Activated naive CD4-positive, alpha-beta T cell treated with anti-CD3 and anti-CD28 coated beads, Interleukin-2, amount 50 U/mL, for 16 hours (primary cell): ENCODE results near the gene PRUNE1.

ENCODE experiments used
- DNase-seq: peaks from one replicate; pipeline ENCODE4 v3.0.0-alpha.2; 2020

PRUNE1 gene

DNA sequence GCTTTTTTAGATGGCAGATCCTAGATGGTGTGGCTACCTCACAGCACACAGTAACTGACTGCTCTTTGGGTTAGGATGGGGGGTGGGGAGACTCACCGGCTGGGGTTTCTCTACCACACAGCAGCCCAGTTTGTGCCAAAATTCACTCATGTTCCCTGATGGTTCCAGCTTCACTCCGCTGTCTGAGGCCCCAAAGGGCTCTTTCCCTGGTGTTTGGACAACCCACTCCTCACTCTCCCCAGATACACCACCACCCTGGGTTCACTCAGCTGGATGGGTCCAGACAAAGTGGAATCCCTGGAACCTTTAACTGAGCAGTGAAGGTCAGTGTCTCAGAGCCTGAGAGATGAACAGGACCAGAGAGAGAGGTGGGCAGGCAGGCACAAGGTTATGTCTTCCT, 47.3 kb downstream of the PRUNE1 start:
- no peak for DNase-seq

DNA sequence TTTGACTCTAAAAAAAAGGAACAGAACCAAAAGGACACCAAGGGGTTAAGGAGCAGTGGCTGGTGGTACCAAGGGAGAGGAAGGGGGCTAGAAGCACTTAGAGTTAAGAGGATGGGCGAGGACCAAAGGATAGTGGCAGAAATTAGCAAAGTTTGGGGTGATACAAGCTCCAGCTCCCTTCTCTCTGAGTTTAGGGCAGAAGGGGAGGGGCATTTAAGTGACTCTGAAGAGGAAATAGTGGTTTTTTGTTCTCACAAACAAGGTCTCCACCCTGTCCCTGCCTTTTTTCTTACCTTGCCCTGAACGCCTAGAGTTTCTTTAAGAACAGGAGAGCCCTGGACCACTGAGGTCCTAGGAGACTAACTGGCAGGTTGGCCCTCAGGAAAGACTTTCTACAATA, 47.9 kb downstream of the PRUNE1 start:
- no peak for DNase-seq

DNA sequence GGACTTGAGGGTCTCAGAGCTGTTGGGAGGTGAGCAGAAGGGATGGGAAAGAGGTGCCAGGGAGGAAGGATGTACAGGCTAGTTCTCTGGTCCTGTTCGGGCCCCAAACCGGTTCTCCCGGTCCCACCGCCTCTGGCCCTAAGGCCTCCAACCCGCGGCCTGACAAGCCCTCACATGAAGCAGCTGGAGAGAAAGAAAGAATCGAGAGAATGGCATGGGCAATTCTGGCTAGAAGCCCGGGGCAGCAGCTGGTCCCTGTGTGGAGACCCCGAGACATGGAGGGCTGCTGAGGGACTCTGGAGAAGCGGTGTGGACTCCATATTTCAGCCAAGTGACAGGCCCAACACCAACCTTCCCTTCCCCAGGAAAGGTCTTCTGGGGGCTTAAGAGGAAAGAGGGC, 50.4 kb downstream of the PRUNE1 start:
- DNase-seq = no peak

DNA sequence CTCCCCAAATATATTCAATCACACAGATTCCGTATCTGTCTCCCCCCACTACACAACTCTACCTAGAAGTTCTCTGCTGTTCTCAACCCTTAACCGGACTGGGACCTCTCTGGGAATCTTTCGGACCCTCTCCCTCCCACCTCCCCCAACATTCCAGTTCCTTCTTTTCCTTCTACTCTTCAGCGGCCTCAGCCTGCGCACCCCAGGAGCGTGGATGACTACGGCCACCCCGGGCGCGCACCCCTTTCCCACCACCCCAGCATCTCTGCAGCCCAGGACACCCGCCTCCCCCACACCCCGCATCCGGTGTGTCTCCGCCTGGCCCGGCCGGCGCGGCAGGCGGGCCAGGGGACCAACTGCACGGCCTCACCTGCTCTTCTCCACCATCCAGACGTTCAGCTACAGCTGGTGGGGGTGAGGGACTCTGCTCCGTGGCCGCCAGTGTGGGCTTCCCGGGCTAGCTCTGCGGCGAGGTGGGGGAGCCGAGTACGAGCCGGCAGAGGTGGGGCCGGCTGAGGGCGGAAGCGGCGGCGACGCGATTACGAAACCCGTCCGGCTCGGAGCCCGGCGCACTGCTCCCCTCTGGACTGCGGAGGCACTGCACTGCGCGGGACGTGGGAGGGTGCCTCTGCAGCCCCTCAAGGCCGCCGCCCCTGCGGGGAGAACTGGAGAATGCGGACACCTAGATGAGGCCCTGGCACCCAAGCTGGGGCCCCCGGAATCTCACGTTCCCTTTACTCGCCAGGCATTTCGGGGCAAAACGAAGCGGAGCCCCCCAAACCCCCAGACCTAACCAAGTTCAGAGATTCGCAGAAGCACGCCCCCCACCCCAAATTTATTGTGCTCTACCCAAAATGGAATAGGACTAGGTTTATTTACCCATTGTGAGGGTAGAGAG, 51.1 kb downstream of the PRUNE1 start, which contains the start of gene CDC42SE1:
CDC42SE1 (minus strand) TSS at position 514 of the 898 bp plus-strand sequence. CDS start 3,892 bp downstream, outside the sequence.
- DNase-seq = peak; percentile 86

DNA sequence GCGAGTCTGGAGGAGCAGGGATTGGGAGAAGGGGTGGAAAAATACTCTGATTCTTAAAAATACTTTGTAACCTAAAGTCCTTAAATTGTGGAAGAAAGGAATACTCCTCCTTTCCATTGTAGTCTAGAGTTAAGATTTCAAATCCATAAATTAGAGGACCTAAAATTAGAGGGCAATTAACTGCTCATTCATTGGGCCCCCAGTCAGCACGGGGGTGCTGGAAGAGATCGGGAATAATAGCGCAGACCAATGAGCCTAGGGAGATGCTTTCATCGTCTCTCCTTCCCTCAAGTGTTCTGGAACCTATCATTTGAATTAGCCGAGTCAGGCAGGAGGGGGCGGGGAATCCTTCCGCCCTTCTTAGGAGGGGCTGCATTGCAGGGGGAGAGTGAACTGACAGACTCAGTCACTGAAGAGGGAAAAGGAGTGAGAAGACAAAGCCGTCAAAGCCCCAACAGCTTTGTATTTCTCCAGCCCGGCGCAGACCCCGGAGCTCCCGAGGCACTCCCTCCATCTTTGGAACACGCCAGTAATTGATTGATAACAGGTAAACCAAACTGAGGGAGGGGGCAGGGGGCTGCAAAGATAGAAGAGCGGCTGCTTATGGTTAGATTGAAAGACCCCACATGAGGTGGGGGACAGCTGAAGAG, 51.9 kb downstream of the PRUNE1 start, which contains the start of gene MLLT11:
MLLT11 (plus strand) TSS at position 391 of the 650 bp plus-strand sequence. CDS start 6,828 bp downstream, outside the sequence.
- DNase-seq = peak; percentile 27

DNA sequence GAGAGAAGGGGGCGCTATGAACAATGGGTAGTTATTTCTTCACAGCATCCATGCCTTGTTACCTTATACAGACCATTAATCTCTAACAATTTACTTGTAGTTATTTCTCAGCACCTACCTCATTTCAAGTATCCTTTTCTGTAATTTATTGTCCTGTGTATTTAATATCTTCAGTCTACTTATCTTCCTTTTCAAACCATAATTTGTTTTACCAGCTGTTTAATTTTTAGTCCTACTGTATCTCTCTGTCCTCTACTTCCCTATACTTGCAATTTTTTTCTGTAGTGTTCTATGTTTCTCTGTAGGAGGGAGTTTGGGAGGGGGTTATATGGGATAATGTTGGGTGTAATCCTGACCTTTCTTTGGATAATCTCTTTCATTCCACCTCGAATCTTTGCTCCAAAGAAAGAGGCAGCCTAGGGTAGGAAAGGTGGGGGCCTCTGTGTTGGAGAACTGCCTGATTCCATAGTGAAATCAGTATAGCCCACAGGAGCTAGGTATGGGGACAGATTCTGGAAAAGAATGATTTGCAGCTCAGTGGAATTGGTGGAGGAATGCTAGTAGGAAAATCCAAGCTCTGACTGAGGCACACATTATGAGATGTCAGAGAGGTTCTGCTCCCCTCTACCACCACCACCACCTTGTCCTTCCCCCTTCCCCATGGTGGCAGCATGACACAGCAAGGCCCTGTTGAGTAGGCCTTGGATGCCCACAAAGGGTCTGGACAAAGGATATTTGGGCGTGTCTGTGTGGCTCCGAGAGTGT, 52.6 kb downstream of the PRUNE1 start:
- no peak for DNase-seq

DNA sequence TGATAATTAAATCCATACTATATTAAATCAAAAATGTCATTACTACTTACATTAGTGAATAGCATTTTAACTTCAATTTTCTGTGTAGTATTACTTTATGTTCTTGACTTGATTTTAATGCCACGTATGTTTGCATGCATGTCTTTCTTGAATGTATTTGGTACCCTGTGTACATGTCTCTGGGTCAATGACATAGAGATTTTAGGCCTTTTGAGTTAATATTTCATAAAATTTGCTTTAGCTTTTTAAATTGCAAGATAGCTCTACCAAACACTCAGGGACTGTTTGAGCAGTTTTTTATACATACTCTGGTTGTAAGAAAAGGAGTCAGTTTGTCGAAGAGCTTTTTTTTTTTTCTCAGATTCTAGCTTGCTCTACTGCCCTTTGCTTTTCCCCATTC, 53.5 kb downstream of the PRUNE1 start:
- no peak for DNase-seq

DNA sequence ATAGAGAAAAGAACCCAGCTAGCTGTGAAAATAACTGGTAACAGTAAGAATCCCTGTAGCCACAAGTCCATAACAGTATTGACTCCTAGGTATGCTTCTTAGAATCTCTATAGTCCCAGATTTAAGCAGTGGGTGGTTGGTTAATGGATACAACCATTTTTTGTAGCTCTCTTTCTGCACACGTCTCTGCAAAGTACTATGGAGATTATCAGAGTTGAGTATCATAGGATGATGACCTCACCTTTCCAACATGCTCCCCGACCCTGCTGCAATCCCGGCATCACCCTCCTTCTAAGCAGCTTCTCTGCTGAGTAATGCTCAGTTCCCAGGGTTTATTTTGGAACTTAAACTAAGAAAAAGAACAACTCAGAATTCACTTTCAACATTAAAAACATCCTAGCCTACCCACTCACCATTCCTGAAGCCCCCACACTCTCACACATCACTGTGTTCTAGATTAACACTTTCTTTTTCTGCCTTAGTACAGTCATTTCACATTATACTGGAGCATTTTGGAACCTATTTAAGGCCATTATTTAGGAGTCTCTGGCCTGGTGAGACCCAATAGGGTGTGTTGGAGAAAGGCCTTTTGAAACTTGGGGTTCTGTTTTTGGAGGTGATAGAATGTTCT, 54.6 kb downstream of the PRUNE1 start:
- DNase-seq = no peak

DNA sequence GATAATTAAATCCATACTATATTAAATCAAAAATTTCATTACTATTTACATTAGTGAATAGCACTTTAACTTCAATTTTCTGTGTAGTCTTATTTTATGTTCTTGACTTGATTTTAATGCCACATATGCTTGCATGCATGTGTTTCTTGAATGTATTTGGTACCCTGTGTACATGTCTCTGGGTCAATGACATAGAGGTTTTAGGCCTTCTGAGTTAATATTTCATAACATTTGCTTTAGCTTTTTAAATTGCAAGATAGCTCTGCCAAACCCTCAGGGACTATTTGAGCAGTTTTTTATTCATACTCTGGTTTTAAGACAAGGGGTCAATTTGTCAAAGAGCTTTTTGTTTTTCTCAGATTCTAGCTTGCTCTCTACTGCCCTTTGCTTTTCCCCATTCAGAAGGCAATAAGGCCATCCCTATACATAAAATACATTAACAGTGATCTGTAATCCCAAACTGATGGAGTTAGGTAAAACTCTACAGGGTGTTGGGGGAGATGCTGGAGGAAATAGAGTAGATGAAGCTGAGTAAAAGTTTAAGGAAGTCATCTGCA, 56.9 kb downstream of the PRUNE1 start:
- no peak for DNase-seq

DNA sequence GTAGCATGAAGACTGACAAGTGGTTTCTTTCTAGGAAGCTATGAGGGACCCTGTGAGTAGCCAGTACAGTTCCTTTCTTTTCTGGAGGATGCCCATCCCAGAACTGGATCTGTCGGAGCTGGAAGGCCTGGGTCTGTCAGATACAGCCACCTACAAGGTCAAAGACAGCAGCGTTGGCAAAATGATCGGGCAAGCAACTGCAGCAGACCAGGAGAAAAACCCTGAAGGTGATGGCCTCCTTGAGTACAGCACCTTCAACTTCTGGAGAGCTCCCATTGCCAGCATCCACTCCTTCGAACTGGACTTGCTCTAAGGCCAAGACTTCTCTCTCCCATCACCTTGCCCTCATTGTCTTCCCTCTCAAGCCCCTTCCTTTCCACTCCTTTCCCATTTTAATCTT, 58.9 kb downstream of the PRUNE1 start:
- DNase-seq = no peak

DNA sequence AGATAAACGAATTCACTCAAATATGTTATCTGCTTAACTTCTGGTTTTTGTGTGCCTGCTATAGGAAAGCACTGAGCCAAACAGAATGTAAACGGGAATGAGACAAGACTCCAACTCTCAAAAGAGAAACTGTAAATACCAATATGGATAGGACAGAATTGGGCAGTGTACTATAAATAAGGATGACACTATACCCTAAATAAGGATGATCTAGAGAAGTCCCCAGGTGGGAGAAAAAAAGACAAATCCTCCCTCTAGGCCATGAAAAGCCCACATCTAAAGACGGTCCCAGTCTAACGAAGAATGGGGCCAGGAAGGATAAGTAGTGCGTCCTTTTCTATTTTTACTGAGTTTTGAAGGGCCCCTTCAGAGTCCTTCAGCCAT, 60.8 kb downstream of the PRUNE1 start:
- DNase-seq = no peak

DNA sequence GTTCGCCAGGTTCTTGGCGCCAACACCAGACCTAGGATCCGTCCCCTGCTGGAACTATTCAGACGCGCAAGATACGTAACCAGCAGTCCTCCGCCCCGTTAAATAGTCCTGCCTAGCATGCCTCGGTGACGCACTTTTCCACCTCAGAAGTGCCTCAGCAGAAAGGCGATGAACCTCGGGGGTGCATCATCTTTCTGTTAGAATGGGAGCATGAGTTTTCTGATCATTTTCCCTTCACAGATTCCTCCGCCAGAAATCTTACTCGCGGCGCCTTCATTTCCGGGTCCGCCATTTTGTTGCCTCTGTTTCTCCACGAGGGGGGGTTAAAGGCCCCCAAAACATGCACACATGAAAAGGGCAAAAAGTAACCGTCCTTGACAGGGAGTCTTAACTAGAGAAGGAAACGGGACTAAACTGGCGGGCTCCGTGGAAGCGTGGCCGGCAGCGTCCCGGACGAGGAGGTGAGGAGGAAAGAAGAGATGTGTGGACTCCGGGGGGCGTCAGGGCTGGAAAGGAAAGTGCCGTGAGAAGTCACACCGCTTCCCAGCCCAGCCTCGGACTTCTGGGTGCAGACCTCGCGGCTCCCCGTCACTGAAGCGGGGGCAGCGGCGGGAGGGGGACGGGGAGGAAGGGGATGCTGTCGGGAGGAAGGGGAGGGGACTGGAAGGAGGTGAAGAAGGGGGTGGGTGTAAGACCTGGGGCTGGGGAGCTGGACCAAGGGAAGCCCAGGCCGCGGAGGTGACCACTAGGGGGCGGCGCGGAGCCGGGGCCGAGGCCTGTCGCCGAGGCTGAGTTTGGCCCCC, 62.4 kb downstream of the PRUNE1 start, which contains the start of gene GABPB2:
GABPB2 (plus strand) TSS at position 288 of the 803 bp plus-strand sequence. CDS start 17,429 bp downstream, outside the sequence.
- DNase-seq = peak; percentile 85

DNA sequence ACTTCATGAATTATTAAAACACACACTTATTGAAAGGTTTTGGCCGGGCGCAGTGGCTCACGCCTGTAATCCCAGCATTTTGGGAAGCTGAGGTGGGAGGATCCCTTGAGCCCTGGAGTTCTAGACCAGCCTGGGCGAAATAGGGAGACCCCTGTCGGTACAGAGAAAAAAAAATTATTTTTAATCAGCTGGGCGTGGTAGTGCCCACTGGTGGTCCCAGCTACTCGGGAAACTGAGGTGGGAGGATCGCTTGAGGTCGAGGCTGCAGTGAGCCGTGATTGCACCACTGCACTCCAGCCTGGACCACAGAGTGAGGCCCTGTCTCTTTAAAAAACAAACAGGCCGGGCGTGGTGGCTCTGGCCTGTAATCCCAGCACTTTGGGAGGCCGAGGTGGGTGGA, 64.0 kb downstream of the PRUNE1 start:
- DNase-seq = no peak
